ENCODE results near the gene CHIA. TPM values are rescaled to one million over a fixed set of nuclear protein-coding genes. Genes with fewer than 3 reads are reported as not detected.

The CHIA gene
- total and polyA plus RNA-seq, 2 of the 8 experiments (the other 6 are each of a cell fraction or from before 2014, with no cell fraction given): not detected

- no peak overlapping the region for H3K56ac ChIP-seq (replicated peaks; ENCODE audit: insufficient read length, low read depth, low read length)
- ChIA-PET POLR2A (ENCODE audit: partially characterized antibody) (no interaction called here), CTCF (ENCODE audit: partially characterized antibody) (interaction anchor here (1.4 to 2.0 kb wide), 3 partner anchors 11 to 24 kb away, joined by 3 to 5 read pairs (median 3); no protein-coding TSS in a partner anchor)
- H3K4me1 ChIP-seq (replicated peaks in 1 of 4; ENCODE audit: control insufficient read depth in 3 of 4, insufficient read depth in 4 of 4, low read length in 3 of 4): peaks cover 0 to 13% (median 6%) of the 10 kb centered on the region in 4 experiments; a peak in 4 of 7 replicates
- no peak overlapping the region for H2BK20ac ChIP-seq (ENCODE audit: low read length)
- H3K36me3 ChIP-seq (ENCODE audit: control insufficient read depth in 2 of 4, insufficient read depth in 4 of 4, low read length in 3 of 4): no peaks in the 10 kb centered on the region
- H3K79me2 ChIP-seq (ENCODE audit: control insufficient read depth in 1 of 2, insufficient read depth in 2 of 2, low read length in 2 of 2): no peaks in the 10 kb centered on the region
- no peak overlapping the region for H3K4ac ChIP-seq (replicated peaks; ENCODE audit: insufficient read length, low read depth, low read length)
- no peak overlapping the region for H2BK5ac ChIP-seq (ENCODE audit: low read depth, low read length)
- H2AK5ac ChIP-seq (ENCODE audit: low read depth, low read length): no peak overlapping the region
- H3K27me3 ChIP-seq (replicated peaks in 1 of 4; ENCODE audit: control insufficient read depth in 3 of 4, extremely low read depth in 1 of 4, insufficient read depth in 3 of 4, low read length in 3 of 4): peaks cover 0 to 15% (median 7%) of the 10 kb centered on the region in 4 experiments; a peak in 4 of 7 replicates
- DNase-seq (ENCODE audit: low read depth in 1 of 2, low spot score in 2 of 2) (no peak), FAIRE-seq (no peak)
- no peaks in the 10 kb centered on the region for H4K20me1 ChIP-seq (replicated peaks in 1 of 2; ENCODE audit: control insufficient read depth in 1 of 2, insufficient read depth in 2 of 2, low read length in 2 of 2)
- no peaks in the 10 kb centered on the region for H3K79me1 ChIP-seq (ENCODE audit: low read depth, low read length)
- no peaks in the 10 kb centered on the region for H3K23me2 ChIP-seq (ENCODE audit: low read depth, low read length)
- no peak overlapping the region for H3K23ac ChIP-seq (ENCODE audit: insufficient read length)
- 89% methylated on average over 4 of the region's 4 CpGs; no CpG with 5 or more reads in 1 of the 2 experiments for WGBS, 2 experiments (ENCODE audit: extremely low coverage in 1 of 2, insufficient coverage in 1 of 2, insufficient read length in 1 of 2, insufficient replicate concordance in 2 of 2, low coverage in 1 of 2, low lambda C conversion rate in 2 of 2, missing lambda C conversion rate in 1 of 2)
- no peak overlapping the region for H3K4me3 ChIP-seq (ENCODE audit: extremely low read depth in 1 of 4, insufficient read depth in 2 of 4, low read depth in 3 of 4, low read length in 4 of 4)
- H3K18ac ChIP-seq (ENCODE audit: extremely low read depth, low read length): no peak overlapping the region
- no peak overlapping the region for H2BK120ac ChIP-seq (replicated peaks; ENCODE audit: low read depth, low read length)
- no peak overlapping the region for H3K4me2 ChIP-seq (ENCODE audit: insufficient read depth in 1 of 2, low read depth in 2 of 2, low read length in 2 of 2)
- H2BK15ac ChIP-seq (ENCODE audit: low read length): no peak overlapping the region
- no peak overlapping the region for H3K14ac ChIP-seq (ENCODE audit: insufficient read length)
- H3K9ac ChIP-seq (replicated peaks in 1 of 4; ENCODE audit: extremely low read depth in 1 of 4, low read depth in 3 of 4, low read length in 3 of 4): no peak overlapping the region
- TF ChIP-seq GTF2F1 (IDR thresholded peaks at IDR 0.05; ENCODE audit: borderline replicate concordance, low read depth, low read length) (no peak), SIX5 (IDR thresholded peaks at IDR 0.05; ENCODE audit: low read depth, low read length) (no peak), JUN (IDR thresholded peaks at IDR 0.05; ENCODE audit: low read depth, low read length) (no peak), MAX (IDR thresholded peaks at IDR 0.05) (no peak), EZH2 (IDR thresholded peaks at IDR 0.05; ENCODE audit: low read depth, low read length, severe bottlenecking) (no peak), TAF7 (optimal IDR thresholded peaks at IDR 0.05; ENCODE audit: borderline replicate concordance, low read depth, low read length) (no peak), YY1 (IDR thresholded peaks at IDR 0.05; ENCODE audit: low read depth, low read length) (no peak), TCF12 (IDR thresholded peaks at IDR 0.05; ENCODE audit: low read depth, low read length) (no peak)
- no peak overlapping the region for H4K91ac ChIP-seq (replicated peaks; ENCODE audit: insufficient read length, low read length)
- H3K27ac ChIP-seq (ENCODE audit: low read depth, low read length): no peak overlapping the region
- H3K9me3 ChIP-seq (ENCODE audit: insufficient read depth in 2 of 2, low read depth in 1 of 2, low read length in 1 of 2): no peaks in the 10 kb centered on the region
- no peak overlapping the region for H4K5ac ChIP-seq (ENCODE audit: insufficient read length, low read depth, low read length)
- no peak overlapping the region for H2BK12ac ChIP-seq (ENCODE audit: low read depth, low read length)
- no peak overlapping the region for H4K8ac ChIP-seq (ENCODE audit: extremely low read depth, insufficient read depth, low read length)
- no peak overlapping the region; the same call in 1 of the 2 replicates for H2AFZ ChIP-seq (ENCODE audit: low read length)
These were observed 16.0 kb upstream of the CHIA start for GRCh38 chr1:111274653-111275052.
